ENCODE data around the gene CSMD2.

Gene CSMD2

GRCh38 chr1:33667386-33668282 lies 497.4 kb downstream of the CSMD2 start:
- Histone ChIP-seq H3K4me2 (ENCODE audit: low read length) (no peak overlapping the region), H3K27me3 (ENCODE audit: low read depth, low read length) (0 out of 2 replicates have a peak, but pooled peaks cover 4% of the 10 kb centered on the region), H3K36me3 (replicated peaks; ENCODE audit: low read depth, low read length) (no peaks in the 10 kb centered on the region), H3K9me3 (ENCODE audit: insufficient read depth, low read length) (no peaks in the 10 kb centered on the region), H3K4me1 (ENCODE audit: low read length) (no peaks in the 10 kb centered on the region), H4K20me1 (ENCODE audit: insufficient read depth, low read length) (no peaks in the 10 kb centered on the region), H3K9ac (ENCODE audit: low read length) (no peak overlapping the region), H3K4me3 (ENCODE audit: low read length) (no peak overlapping the region), H3K27ac (ENCODE audit: low read length) (no peak overlapping the region), H2AFZ (ENCODE audit: low read depth, low read length) (no peak overlapping the region), H3K79me2 (ENCODE audit: low read length) (no peaks in the 10 kb centered on the region)
- TF ChIP-seq, protein P1, sequence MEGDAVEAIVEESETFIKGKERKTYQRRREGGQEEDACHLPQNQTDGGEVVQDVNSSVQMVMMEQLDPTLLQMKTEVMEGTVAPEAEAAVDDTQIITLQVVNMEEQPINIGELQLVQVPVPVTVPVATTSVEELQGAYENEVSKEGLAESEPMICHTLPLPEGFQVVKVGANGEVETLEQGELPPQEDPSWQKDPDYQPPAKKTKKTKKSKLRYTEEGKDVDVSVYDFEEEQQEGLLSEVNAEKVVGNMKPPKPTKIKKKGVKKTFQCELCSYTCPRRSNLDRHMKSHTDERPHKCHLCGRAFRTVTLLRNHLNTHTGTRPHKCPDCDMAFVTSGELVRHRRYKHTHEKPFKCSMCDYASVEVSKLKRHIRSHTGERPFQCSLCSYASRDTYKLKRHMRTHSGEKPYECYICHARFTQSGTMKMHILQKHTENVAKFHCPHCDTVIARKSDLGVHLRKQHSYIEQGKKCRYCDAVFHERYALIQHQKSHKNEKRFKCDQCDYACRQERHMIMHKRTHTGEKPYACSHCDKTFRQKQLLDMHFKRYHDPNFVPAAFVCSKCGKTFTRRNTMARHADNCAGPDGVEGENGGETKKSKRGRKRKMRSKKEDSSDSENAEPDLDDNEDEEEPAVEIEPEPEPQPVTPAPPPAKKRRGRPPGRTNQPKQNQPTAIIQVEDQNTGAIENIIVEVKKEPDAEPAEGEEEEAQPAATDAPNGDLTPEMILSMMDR (IDR thresholded peaks at IDR 0.05; ENCODE audit: low read depth, low read length) = no peak
- TF ChIP-seq EZH2phosphoT487 (IDR thresholded peaks at IDR 0.05; ENCODE audit: low read depth) = no peak

DNA sequence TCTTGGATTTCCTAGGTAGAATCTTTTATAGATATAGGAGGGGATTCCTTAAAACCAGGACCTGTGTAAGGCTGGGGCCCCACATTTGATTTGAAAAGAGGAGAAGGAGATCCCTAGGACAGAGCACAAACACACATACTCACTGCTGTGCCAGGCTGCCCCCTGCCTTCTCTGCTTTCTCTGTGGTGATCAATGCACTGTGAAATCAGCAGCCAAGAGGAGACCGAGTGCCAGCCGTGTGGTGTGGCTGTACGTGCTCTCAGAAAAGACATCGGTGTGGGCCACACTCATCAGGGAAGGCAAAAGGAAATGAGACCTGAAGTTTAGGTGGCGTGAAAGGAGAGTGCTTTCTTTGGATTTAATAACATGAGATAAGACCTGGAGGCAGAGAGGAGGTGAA lies 498.4 kb downstream of the CSMD2 start:
- Histone ChIP-seq H3K79me2 (ENCODE audit: low read length) (no peaks in the 10 kb centered on the region), H3K36me3 (replicated peaks; ENCODE audit: low read depth, low read length) (no peaks in the 10 kb centered on the region), H2AFZ (ENCODE audit: low read depth, low read length) (no peak overlapping the region), H4K20me1 (ENCODE audit: insufficient read depth, low read length) (no peaks in the 10 kb centered on the region), H3K4me2 (ENCODE audit: low read length) (no peak overlapping the region), H3K9ac (ENCODE audit: low read length) (no peak overlapping the region), H3K4me1 (ENCODE audit: low read length) (no peaks in the 10 kb centered on the region), H3K27me3 (ENCODE audit: low read depth, low read length) (0 out of 2 replicates have a peak, but pooled peaks cover 4% of the 10 kb centered on the region), H3K4me3 (ENCODE audit: low read length) (no peak overlapping the region), H3K9me3 (ENCODE audit: insufficient read depth, low read length) (no peaks in the 10 kb centered on the region), H3K27ac (ENCODE audit: low read length) (no peak overlapping the region)
- TF ChIP-seq, protein P1 (IDR thresholded peaks at IDR 0.05; ENCODE audit: low read depth, low read length) = no peak
- TF ChIP-seq EZH2phosphoT487 (IDR thresholded peaks at IDR 0.05; ENCODE audit: low read depth) = no peak

DNA sequence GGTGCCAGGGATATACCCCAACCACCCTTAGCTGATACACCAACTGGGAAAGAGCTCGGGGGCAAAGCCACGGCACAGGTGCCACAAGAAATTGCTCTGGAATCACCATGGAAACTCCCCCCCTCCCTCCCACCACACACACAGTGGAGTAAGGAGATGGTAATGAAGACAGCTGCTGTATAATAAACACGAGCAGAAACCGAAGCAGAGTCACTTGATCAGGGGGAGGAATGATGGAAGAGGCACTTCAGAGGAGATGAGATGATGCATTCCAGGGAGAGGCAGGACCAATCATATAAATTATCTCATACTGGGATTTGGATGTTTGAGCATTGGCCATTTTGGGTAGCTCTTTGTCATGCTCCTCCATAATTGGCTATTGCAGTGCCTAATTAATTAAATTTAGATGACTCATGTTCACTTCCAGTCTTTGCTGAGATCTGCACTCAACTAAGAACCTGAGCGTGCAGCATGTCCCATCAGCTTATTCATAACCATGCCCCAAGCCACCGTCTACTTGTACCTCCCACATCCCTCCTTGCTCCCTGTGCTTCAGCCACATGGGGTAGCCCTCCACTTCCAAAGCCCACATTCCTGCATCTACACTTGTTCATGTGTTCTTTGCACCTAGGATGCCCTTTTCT lies 503.1 kb downstream of the CSMD2 start:
- H3K9ac ChIP-seq (ENCODE audit: low read length) = no peak overlapping the region
- no peaks in the 10 kb centered on the region for H4K20me1 ChIP-seq (ENCODE audit: insufficient read depth, low read length)

More for the DNA sequence above, 503.1 kb downstream of the CSMD2 start:
- no peaks in the 10 kb centered on the region for H3K79me2 ChIP-seq (ENCODE audit: low read length)
- H2AFZ ChIP-seq (ENCODE audit: low read depth, low read length) = no peak overlapping the region
- H3K27me3 ChIP-seq (ENCODE audit: low read depth, low read length) = peaks cover 9% of the 10 kb centered on the region; the same call in 1 of the 2 replicates
- no peaks in the 10 kb centered on the region for H3K9me3 ChIP-seq (ENCODE audit: insufficient read depth, low read length)
- H3K4me2 ChIP-seq (ENCODE audit: low read length) = no peak overlapping the region
- TF ChIP-seq EZH2phosphoT487 (IDR thresholded peaks at IDR 0.05; ENCODE audit: low read depth) = no peak
- TF ChIP-seq, protein P1 (IDR thresholded peaks at IDR 0.05; ENCODE audit: low read depth, low read length) = no peak
- no peaks in the 10 kb centered on the region for H3K4me1 ChIP-seq (ENCODE audit: low read length)
- no peaks in the 10 kb centered on the region for H3K36me3 ChIP-seq (replicated peaks; ENCODE audit: low read depth, low read length)
- H3K27ac ChIP-seq (ENCODE audit: low read length) = no peak overlapping the region
- H3K4me3 ChIP-seq (ENCODE audit: low read length) = no peak overlapping the region
